SK-N-MC (cell line): ENCODE data around the gene OTUD3.
"Not testable (repeated sequence)": the region's sequence is repeated elsewhere in the genome, so short reads cannot be mapped to it uniquely, and the experiment has no call there.

Source experiments
- DNase-seq: peaks from one replicate; pipeline ENCODE4 v3.0.0-alpha.2; 2011; ENCODE audit warnings: low read depth, low spot score
- H3K27ac ChIP-seq: fragments of 200-600 bp; sonication (generic); 2 replicates; pipeline ENCODE4 v1.5.1; 2016; ENCODE audit warnings: mixed run types
- H3K36me3 ChIP-seq: fragments of 200-600 bp; sonication (generic); 2 replicates; pipeline ENCODE4 v1.6.1; 2017; ENCODE audit warnings: antibody characterized with exemption, low read length, mixed read lengths; ENCODE audit not compliant: insufficient read depth
- H3K4me3 ChIP-seq: fragments of 200-600 bp; sonication (generic); 2 replicates; pipeline ENCODE4 v1.5.1; 2016
- H3K9ac ChIP-seq: fragments of 200-600 bp; sonication (generic); 2 replicates; pipeline ENCODE4 v1.8.0; 2017; ENCODE audit warnings: mixed run types, mixed read lengths; ENCODE audit not compliant: insufficient read length
- H3K9me3 ChIP-seq: fragments of 200-600 bp; sonication (generic); 2 replicates; pipeline ENCODE4 v1.6.1; 2017; ENCODE audit warnings: low read depth, mild to moderate bottlenecking, antibody characterized with exemption, low read length, moderate library complexity, mixed read lengths
- EZH2 ChIP-seq: fragments of 200-600 bp; sonication (generic); IDR thresholded peaks from one replicate; pipeline ENCODE4 v1.6.1; 2017; ENCODE audit warnings: antibody characterized with exemption
- FOXP2 ChIP-seq: optimal IDR thresholded peaks from 2 replicates; pipeline ENCODE3; 2011; ENCODE audit warnings: mild to moderate bottlenecking, moderate library complexity; ENCODE audit not compliant: insufficient read depth; ENCODE audit errors: extremely low read length, control extremely low read depth
- POLR2AphosphoS5 ChIP-seq: IDR thresholded peaks from 2 replicates; pipeline ENCODE4 v1.6.1; 2012; ENCODE audit warnings: mild to moderate bottlenecking, low read depth, low read length, borderline replicate concordance

OTUD3 gene

GRCh38 chr1:19920132-19920710, 38.0 kb downstream of the OTUD3 start:
- Histone ChIP-seq H3K4me3 (no peak overlapping the region), H3K9me3 (no peaks in the 10 kb centered on the region), H3K27ac (no peak overlapping the region), H3K9ac (no peak overlapping the region), H3K36me3 (no peaks in the 10 kb centered on the region)
- TF ChIP-seq FOXP2: no peak
- TF ChIP-seq POLR2AphosphoS5: no peak
- no peak for TF ChIP-seq EZH2
- DNase-seq: no peak

DNA sequence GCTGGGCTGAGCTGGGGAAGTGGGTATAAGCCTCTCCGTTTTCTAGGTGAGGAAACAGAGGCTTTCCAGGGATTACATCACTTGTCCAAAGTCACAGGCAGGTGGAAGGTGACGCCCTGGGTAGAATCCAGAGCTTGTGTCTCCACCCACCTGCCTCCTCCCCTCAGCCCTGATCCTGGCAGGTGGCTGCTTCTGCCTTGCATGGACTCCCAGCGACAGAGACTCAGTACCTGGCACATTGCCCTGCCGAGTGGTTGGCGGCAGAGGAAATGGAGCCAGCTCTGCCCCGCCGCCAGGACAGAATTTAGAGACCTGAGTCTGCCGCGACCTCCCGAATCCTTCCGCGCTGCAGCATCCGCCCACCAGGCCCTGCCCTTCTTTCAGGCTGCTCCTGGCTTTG, 39.1 kb downstream of the OTUD3 start:
- H3K36me3 ChIP-seq: no peaks in the 10 kb centered on the region
- TF ChIP-seq FOXP2 (no peak), POLR2AphosphoS5 (no peak), EZH2 (no peak)
- H3K27ac ChIP-seq: no peak overlapping the region
- no peak overlapping the region for H3K9ac ChIP-seq
- DNase-seq: no peak
- H3K4me3 ChIP-seq: no peak overlapping the region
- no peaks in the 10 kb centered on the region for H3K9me3 ChIP-seq

- DNase-seq: no peak
- H3K9ac ChIP-seq: no peak overlapping the region
- no peaks in the 10 kb centered on the region for H3K9me3 ChIP-seq
- no peak overlapping the region for H3K27ac ChIP-seq
- no peaks in the 10 kb centered on the region for H3K36me3 ChIP-seq
- TF ChIP-seq POLR2AphosphoS5: no peak
- no peak for TF ChIP-seq FOXP2
- no peak for TF ChIP-seq EZH2
- no peak overlapping the region for H3K4me3 ChIP-seq
Observed at GRCh38 chr1:19922015-19922688, 40.0 kb downstream of the OTUD3 start.

DNA sequence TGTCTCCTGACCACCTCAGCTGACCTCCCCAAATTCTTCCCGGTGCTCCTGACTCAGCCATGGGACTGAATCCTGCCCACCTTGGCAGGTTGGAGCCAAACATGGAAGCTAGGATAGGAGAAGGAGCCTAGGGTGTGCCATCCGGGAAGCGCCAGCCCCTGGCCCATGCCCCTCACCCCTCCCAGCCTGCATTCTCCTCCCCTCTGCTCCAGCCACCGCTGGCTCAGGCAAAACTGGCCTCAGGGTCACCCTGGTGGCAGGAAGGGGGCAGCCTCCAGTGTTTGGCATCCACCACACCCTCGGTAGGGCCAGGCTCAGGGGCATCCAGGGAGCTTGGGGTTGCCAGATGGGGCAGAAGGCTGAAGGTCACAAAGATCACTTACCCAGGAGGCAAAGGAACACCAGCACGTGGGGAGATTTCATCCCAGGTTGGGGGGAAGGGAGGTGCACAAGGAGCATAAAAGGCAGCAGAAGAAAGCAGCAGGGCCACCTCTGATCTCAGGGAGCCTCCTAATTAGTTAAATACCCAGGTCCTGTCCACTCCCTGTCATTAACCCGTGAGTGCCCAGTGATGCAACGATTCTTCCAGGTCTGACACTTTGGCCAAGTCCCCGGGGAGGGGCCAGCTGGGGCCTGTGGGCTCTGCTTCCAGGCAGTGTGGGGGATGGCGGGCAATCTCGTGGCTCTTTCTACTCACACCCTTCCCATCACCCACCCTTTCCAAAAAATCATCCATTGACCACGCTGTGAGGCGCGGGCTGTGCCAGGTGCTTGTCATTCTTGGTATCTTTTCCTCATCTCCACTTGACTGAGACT, 41.1 kb downstream of the OTUD3 start, which contains the start of gene PLA2G2E:
Gene PLA2G2E, minus strand, starts transcription at position 481 of the 816 bp plus-strand sequence. Its CDS starts 58 bp downstream, at position 423.
- DNase-seq: no peak
- H3K9ac ChIP-seq: no peak within 1 kb of the TSS
- no peak within 1 kb of the TSS for H3K27ac ChIP-seq

DNA sequence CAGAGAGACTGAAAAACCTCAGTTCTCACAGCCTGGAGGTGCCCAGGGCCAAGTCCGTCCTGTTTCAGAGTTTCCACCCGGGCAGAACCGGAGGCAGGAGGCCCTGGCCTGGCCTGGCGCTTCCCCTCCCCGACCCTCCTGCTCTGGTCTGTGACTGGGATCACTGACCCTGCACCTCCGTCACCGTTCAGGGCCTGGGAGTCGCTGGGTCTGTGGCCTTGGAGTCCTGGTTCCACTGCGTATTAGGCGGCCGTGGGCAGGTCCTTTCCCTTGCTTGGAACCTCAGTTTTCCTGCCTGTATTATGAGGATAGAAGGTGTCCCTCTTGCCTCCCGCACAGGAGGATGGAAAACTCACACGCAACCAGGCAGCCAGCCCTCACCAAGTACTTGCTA, 41.8 kb downstream of the OTUD3 start:
- Histone ChIP-seq H3K27ac (no peak overlapping the region), H3K36me3 (no peaks in the 10 kb centered on the region), H3K9me3 (no peaks in the 10 kb centered on the region), H3K4me3 (no peak overlapping the region), H3K9ac (no peak overlapping the region)
- TF ChIP-seq EZH2: no peak
- no peak for TF ChIP-seq FOXP2
- no peak for TF ChIP-seq POLR2AphosphoS5
- no peak for DNase-seq

More for the DNA sequence above, 41.1 kb downstream of the OTUD3 start, which contains the start of gene PLA2G2E:
- TF ChIP-seq POLR2AphosphoS5: no peak
- no peak for TF ChIP-seq FOXP2
- no peak for TF ChIP-seq EZH2
- no peaks in the 10 kb centered on the region for H3K9me3 ChIP-seq
- no peak within 1 kb of the TSS for H3K4me3 ChIP-seq
- H3K36me3 ChIP-seq: no peaks in the 10 kb centered on the region

GRCh38 chr1:19925342-19926070, 43.3 kb downstream of the OTUD3 start:
- TF ChIP-seq FOXP2 (no peak), EZH2 (no peak)
- Histone ChIP-seq H3K9ac (no peak overlapping the region), H3K36me3 (no peaks in the 10 kb centered on the region), H3K9me3 (no peaks in the 10 kb centered on the region), H3K4me3 (no peak overlapping the region), H3K27ac (no peak overlapping the region)
- no peak for DNase-seq

- no peak for DNase-seq
- no peak overlapping the region for H3K4me3 ChIP-seq
- no peaks in the 10 kb centered on the region for H3K36me3 ChIP-seq
- H3K27ac ChIP-seq: no peak overlapping the region
- TF ChIP-seq FOXP2: no peak
- no peak for TF ChIP-seq POLR2AphosphoS5
- TF ChIP-seq EZH2: no peak
- no peak overlapping the region for H3K9ac ChIP-seq
- H3K9me3 ChIP-seq: no peaks in the 10 kb centered on the region
Observed at GRCh38 chr1:19926296-19927129, 44.3 kb downstream of the OTUD3 start.

DNA sequence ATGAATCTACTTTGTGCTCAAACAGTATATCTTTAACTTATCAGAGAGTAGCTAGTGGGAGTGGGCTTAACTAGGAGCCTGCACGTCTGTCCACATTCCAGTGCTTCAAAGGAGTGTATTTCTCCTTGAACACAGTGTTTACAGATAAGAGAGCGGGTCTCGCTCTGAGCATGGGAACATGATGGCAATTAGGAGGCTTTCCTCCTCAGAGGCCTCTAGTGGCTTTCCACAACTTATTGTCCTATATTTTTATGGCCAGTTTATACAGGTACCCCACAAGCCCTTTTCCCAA, 44.9 kb downstream of the OTUD3 start:
- not testable (repeated sequence) for H3K9ac ChIP-seq, H3K4me3 ChIP-seq, DNase-seq, H3K27ac ChIP-seq, H3K9me3 ChIP-seq, H3K36me3 ChIP-seq
